ENCODE measurements around the gene ZBED5.
A peak's percentile ranks its signal among the peaks of the same experiment; 100 is the strongest.

Gene ZBED5

GRCh38 chr11:10878408-10879214 is 20.8 kb upstream of the ZBED5 start:
- peak; percentile 37 to 83 for DNase-seq (ENCODE audit: low read depth in 1 of 2, low spot score in 1 of 2)

GRCh38 chr11:10876158-10876557 is 18.3 kb upstream of the ZBED5 start:
- H3K27ac ChIP-seq (replicated peaks), result no peak overlapping the region

More at GRCh38 chr11:10878408-10879214, 20.8 kb upstream of the ZBED5 start:
- TF ChIP-seq, protein P1, sequence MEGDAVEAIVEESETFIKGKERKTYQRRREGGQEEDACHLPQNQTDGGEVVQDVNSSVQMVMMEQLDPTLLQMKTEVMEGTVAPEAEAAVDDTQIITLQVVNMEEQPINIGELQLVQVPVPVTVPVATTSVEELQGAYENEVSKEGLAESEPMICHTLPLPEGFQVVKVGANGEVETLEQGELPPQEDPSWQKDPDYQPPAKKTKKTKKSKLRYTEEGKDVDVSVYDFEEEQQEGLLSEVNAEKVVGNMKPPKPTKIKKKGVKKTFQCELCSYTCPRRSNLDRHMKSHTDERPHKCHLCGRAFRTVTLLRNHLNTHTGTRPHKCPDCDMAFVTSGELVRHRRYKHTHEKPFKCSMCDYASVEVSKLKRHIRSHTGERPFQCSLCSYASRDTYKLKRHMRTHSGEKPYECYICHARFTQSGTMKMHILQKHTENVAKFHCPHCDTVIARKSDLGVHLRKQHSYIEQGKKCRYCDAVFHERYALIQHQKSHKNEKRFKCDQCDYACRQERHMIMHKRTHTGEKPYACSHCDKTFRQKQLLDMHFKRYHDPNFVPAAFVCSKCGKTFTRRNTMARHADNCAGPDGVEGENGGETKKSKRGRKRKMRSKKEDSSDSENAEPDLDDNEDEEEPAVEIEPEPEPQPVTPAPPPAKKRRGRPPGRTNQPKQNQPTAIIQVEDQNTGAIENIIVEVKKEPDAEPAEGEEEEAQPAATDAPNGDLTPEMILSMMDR (IDR thresholded peaks at IDR 0.05; ENCODE audit: insufficient read depth, low read length), result peak; percentile 73
- TF ChIP-seq GABPA (IDR thresholded peaks at IDR 0.05; ENCODE audit: low read depth) (no peak), SPI1 (IDR thresholded peaks at IDR 0.05; ENCODE audit: borderline replicate concordance, low read depth) (peak; percentile 41; the same call in 1 of the 2 replicates), POLR2AphosphoS5 (IDR thresholded peaks at IDR 0.05; ENCODE audit: low read depth) (no peak), REST (IDR thresholded peaks at IDR 0.05; ENCODE audit: insufficient replicate concordance, low read depth) (no peak)
- Histone ChIP-seq H3K27me3 (ENCODE audit: insufficient read depth, poor library complexity, severe bottlenecking) (no peaks in the 10 kb centered on the region), H3K27ac (replicated peaks) (peak overlapping the region; percentile 20), H3K4me3 (replicated peaks; ENCODE audit: insufficient read depth, low read length) (no peak overlapping the region)

DNA sequence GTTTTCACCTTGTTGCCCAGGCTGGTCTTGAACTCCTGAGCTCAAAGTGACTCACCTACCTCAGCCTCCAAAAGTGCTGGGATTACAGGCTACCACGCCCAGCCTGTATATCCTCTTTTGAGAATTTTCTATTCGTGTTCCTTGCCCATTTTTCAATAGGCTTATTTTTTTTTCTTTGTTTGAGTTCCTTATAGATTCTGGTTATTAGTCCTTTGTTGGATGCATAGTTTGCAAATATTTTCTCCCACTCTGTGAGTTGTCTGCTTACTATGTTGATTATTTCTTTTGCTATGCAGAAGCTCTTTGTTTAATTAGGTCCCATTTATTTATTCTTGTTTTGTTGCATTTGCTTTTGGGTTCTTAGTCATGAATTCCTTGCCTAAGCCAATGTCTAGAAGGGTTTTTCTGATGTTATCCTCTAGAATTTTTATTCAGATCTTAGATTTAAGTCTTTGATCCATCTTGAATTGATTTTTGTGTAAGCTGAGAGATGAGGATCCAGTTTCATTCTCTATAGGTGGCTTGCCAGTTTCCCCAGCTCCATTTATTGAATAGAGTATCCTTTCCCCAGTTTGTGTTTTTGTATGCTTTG is 17.7 kb upstream of the ZBED5 start:
- DNase-seq (ENCODE audit: low read depth in 1 of 2, low spot score in 1 of 2), result no peak
- TF ChIP-seq GABPA (IDR thresholded peaks at IDR 0.05; ENCODE audit: low read depth) (no peak), POLR2AphosphoS5 (IDR thresholded peaks at IDR 0.05; ENCODE audit: low read depth) (no peak), SPI1 (IDR thresholded peaks at IDR 0.05; ENCODE audit: borderline replicate concordance, low read depth) (no peak), REST (IDR thresholded peaks at IDR 0.05; ENCODE audit: insufficient replicate concordance, low read depth) (no peak)
- TF ChIP-seq, protein P1 (IDR thresholded peaks at IDR 0.05; ENCODE audit: insufficient read depth, low read length), result no peak
- Histone ChIP-seq H3K4me3 (replicated peaks; ENCODE audit: insufficient read depth, low read length) (no peak overlapping the region), H3K27me3 (ENCODE audit: insufficient read depth, poor library complexity, severe bottlenecking) (no peaks in the 10 kb centered on the region), H3K27ac (replicated peaks) (no peak overlapping the region)

More at GRCh38 chr11:10876158-10876557, 18.3 kb upstream of the ZBED5 start:
- no peak overlapping the region for H3K4me3 ChIP-seq (replicated peaks; ENCODE audit: insufficient read depth, low read length)
- TF ChIP-seq SPI1 (IDR thresholded peaks at IDR 0.05; ENCODE audit: borderline replicate concordance, low read depth), result no peak
- DNase-seq (ENCODE audit: low read depth in 1 of 2, low spot score in 1 of 2), result no peak
- no peaks in the 10 kb centered on the region for H3K27me3 ChIP-seq (ENCODE audit: insufficient read depth, poor library complexity, severe bottlenecking)

DNA sequence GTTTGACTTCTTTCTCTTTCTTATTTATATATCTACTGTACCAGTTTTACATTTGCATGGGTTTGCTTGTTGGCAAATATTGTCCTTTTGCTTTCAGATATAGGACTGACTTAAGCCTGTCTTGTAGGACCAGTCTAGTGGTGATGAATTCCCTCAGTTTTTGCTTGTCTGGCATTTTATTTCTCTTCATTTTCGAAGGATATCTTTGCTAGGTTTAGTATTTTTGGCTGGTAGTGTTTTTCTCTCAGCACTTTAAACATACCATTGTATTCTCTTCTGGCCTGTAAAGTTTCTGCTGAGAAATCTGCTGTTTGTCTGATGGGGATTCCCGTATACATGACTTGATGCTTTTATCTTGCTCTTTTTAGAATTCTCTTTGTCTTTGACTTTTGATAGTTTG is 14.2 kb upstream of the ZBED5 start:
- TF ChIP-seq POLR2AphosphoS5 (IDR thresholded peaks at IDR 0.05; ENCODE audit: low read depth), result no peak
- no peak for DNase-seq (ENCODE audit: low read depth in 1 of 2, low spot score in 1 of 2)
- H3K27ac ChIP-seq (replicated peaks), result no peak overlapping the region
- H3K27me3 ChIP-seq (ENCODE audit: insufficient read depth, poor library complexity, severe bottlenecking), result no peaks in the 10 kb centered on the region
- no peak overlapping the region for H3K4me3 ChIP-seq (replicated peaks; ENCODE audit: insufficient read depth, low read length)
